COLO668 (cell line): Measurements from ENCODE around the gene HOMER2.
"Not testable (repeated sequence)": the region's sequence is repeated elsewhere in the genome, so short reads cannot be mapped to it uniquely, and the experiment has no call there.

ENCODE experiments used
- DNase-seq: peaks from one replicate; lab custom pipeline; 2025; ENCODE audit not compliant: unreplicated experiment; lab: John Stamatoyannopoulos, UW

Gene HOMER2

DNA sequence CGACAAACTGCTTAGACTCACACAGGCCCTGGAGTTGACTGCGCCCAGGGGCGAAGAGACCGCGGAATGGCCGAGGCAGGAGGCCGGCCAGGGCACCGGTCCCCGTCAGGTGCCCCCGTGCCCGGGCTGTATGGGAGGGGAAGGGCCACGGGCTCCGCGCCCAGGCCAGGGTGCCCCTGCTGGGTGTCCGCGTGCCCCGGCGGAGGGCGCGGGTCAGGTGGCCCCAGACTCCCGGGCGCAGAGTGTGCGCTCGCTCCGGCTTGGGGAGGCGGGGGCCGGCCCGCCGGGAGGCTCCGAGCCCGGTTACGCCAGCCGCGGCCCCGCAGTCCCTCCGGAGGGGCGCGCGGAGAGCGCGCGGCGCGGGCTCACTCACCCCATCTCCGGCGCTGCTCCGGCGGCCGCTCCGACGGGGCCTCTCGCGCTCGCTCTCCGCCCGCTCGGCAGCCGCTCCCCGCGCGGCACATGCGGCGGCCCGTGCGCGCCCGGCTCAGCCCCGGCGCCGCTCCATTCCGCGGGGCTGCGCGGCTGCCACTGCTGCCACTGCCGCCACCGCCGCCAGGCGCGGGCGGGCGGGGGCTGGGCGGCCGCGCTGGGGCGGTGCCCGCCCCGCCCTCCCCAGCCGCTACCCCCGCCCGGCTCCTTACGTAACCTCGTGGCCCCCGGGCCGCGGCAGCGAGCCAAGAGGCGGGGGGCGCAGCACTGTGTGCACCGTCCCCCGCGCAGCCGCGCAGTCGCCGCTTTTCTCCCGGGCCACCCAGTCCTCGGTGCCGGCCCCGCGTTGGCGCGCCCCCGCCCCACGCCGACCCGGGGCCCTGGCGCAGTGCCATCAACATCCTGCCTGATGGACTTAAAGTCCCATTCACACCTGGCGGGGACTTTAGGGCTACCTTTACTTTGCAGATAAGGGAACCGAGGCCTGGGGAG lies at the start of gene HOMER2:
TSS of gene HOMER2 (minus strand) at position 563 of the 924 bp plus-strand sequence. CDS start at position 378, 185 bp downstream.
- DNase-seq, result peak; percentile 66

DNA sequence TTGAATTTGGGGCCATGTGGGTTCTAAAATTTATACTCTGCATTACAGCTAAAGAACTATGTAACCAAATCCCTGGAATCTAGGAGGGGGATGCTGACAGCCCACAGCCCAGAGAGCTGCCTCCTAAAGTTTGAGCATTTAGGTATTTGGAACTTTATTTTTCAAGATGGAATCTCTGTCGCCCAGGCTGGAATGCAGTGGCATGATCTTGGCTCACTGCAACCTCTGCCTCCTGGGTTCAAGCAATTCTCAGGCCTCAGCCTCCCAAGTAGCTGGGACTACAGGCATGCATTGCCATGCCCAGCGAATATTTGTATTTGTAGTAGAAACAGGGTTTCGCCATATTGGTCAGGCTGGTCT lies 48.1 kb upstream of the HOMER2 start:
- DNase-seq, result not testable (repeated sequence)

DNA sequence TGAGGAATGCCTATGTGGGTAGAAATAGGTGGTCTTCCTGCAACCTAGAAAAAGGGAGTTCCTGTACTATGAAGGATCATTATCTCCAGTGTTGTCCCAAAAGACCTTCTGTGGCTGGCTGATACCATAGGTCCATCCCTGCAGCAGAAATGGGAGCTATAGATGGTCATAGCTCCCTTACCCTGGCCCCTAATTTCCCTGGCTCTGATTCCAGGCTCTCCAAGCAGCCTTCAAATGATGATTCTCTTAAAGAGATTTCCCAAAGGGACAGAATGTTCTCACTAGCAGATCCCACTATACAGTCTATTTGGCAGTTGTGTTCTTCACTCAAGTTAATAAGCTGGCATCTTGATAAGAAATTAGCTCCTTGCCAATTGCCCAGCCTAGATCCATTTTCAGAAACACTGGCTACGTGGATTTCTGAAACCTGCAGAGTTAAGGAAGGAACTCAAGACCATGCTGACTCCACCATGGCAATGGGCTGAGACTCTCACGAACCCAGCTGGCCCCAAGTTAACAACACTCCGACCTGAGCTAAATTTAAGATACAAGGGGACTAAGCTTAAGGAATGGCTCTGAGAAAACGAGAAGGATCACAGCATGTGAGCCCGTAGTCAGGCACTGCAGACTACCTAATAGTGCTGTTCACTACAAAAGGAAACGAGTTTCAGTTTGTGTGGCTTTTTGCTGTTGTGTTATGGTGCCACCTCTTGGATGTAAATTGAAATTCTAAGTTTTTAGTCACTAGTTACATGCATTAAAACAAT lies 47.6 kb upstream of the HOMER2 start:
- no peak for DNase-seq

DNA sequence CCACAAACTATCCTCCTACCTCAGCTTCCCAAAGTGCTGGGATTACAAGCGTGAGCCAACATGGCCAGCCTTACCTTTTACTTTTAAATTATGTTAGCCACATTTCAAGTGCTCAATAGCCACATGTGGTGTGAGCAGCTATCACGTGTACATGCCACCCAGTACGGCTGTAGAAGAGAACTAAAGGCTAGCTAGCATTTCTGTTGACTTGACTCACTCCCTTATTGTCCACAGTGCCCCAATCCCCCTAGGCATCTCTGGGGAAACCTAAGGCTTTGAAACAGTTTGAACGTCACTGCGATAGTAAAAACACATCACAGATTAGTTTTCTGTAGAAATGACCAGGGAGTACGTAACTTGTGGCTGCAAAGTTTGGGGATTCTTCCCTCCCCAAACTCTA lies 46.9 kb upstream of the HOMER2 start:
- no peak for DNase-seq

DNA sequence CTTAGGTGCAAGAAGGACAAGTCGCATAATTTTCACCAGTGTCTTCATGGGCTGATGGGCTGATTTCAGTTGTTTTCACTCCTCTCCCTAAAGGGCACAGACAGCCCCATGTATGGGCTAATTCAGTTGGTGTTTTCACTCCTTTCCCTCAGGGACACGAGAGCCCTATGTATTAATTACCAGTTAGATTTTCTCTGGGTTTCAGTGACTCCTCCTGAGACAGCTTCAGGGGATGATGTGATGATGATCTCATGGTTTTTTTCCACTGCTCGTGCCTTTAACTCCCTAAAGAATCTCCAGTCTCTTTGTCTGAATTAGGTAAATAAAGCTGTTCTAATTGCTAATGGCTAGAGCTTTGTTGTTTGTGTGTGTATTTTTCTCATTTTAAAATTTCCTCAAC lies 43.4 kb upstream of the HOMER2 start:
- no peak for DNase-seq

DNA sequence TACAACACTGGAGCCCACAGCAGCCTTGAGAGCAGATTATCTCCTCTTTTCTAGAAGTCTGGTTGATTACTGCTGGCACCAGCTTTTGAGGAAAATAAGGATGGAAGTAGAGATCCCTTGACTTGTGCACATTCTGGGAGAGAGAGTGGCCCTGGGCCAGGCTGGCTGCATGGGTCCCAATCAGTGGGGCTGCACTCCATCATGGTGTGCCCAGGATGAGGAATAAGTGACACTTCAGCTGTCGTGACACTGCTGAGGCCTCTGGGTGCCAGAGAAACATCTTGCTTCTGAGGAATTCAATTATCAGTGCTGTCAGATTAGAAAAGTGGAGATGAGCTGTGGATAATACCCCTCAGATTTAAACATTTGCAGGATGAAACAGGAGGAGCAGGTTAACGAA lies 42.6 kb upstream of the HOMER2 start:
- DNase-seq, result no peak

DNA sequence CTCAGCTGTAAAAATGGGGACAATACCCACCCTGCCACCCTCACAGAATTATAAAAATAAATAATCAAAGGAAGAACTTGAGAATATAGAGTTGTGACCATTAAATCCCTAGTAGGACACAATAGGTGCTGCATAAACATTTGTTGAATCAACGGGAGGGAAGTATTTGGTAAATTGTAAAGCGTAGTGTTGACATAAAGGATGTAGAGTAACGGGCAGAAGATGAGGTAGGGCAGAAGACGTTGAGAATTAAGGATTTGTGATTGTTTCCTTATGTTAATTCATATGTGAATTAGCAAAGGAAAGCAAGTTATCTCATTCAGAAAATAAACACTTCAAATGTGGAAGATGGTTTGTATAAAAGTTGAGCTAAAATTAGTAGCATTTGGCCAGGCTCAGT lies 40.6 kb upstream of the HOMER2 start:
- no peak for DNase-seq

DNA sequence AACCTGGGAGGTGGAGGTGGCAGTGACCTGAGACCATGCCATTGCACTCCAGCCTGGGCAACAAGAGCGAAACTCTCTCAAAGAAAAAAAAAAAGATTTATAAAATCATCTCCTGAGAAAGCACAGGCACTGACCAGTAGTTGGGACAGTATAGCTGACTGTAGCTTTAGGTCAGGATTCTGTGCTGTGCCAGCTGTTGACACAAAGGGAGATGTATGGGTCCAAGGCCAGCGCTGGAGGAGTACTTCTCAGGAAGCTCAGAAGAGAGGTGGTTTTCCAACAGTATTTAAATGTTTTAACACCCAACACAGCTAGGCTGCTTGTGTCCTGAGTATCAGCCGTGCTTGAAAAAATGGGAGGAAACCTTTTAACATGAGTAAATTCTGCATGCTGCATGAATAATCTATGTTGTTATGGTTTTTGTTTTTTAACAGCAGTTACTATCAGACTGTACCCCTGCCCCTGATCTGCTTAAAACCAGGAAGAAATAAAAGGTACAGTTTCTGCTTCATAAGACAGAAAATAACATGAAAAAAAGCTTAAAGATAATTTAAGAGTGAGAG lies 40.0 kb upstream of the HOMER2 start:
- no peak for DNase-seq

DNA sequence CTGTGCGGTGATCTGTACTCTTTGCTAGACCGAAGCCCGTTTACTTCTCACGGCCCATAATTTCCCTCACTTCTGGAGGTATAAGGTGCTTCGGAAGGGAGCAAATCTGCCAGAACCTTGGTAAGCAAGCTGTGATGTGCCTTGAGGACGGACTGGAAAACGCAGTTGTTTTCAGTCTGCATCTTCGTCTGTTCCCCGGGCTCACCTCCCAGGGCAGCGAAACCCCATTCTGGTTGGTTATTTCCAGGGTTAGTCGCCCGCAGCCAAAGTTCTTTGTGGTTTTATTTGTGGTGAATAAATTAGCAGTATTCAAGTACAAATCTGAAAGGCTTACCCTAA lies 33.9 kb upstream of the HOMER2 start:
- peak; percentile 28 for DNase-seq

DNA sequence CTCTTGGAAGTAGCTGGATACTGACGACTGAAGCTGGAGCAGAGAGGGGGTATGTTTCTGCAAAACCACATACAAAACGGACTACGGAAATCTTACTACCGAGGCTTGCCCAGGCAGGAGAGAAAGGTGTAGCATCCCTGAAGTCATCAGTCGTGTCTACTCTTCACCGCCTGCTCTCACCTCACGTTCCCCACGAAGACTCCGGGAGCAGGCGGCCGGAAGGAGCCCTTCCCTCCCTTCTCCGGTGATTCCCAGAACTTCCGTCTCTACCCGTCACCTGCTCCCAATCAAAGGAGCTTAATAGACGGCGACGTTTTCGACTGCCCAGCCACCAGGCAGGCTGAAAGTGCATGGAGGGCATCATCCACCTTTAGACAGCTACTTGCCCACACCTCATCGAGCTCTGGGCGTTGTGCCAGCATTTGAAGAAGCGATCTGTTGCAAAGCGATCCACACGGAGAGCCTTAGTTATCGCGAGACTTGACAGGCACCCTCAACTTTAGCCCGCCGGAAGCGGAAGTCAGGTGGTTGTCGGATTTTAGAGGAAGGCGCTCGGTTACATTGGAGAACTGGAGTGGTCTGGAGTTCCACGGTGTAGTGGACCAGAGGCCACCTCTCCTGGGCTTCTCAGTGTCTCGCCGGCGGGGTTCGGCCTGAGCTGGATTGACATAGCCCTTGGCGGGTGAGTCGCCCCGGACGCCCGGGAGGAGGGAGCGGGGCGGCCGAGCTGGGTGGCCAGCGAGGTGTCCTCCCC lies 33.3 kb upstream of the HOMER2 start, which contains the start of gene RAMAC:
TSS of gene RAMAC (plus strand) at position 523 of the 754 bp plus-strand sequence. CDS start 2,809 bp downstream, outside the sequence.
- peak; percentile 94 for DNase-seq

DNA sequence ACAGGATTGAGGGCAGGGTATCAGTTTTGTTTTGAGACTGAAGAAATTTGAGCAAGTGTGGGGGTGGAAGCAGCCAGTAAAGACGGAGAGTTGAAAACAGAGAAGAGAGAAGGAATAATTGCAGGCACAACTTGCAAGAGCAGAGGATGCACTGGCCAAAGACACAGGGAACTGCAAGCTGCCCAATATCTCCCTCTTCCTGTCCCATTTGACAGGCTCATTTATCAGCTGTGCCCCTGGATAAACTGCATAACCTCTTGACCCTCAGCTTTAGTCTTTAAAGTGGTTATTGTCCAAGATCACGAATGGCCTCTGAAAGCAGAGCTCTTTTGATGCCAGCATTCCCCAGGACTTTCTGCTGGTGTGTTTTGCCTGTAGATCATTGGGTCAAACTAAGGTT lies 28.5 kb upstream of the HOMER2 start:
- no peak for DNase-seq

DNA sequence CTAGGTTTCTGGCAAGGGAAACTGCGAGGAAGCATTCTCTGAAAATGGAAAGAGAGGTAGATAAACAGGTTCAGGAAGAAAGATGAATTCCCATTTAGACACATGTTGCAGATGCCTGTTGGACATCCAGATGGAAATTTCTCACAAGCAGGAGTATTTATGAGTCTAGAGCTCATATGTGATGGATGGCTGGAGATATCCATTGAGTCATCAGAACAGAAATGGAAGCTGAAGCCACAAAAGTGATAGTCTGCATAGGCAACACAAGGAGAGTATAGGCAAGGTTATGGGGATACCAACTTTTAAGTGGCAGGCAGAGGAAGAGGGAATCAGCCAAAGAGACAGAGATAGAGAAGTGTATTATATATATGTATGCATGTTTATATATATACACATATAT lies 27.2 kb upstream of the HOMER2 start:
- no peak for DNase-seq

DNA sequence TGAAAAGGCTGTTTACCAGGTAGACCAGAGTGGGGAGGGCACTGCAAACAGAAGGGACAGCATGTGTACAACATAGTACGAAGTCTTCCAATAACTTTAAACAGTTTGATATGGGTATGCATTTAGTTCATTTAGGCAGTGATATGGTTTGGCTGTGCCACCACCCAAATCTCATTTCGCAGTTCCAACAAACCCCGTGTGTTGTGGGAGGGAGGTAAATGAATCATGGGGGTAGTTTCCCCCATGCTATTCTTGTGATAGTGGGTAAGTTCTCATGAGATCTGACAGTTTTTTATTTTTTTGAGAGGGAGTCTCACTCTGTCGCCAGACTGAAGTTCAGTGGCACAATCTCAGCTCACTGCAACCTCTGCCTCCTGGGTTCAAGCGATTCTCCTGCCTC lies 25.9 kb upstream of the HOMER2 start:
- no peak for DNase-seq

DNA sequence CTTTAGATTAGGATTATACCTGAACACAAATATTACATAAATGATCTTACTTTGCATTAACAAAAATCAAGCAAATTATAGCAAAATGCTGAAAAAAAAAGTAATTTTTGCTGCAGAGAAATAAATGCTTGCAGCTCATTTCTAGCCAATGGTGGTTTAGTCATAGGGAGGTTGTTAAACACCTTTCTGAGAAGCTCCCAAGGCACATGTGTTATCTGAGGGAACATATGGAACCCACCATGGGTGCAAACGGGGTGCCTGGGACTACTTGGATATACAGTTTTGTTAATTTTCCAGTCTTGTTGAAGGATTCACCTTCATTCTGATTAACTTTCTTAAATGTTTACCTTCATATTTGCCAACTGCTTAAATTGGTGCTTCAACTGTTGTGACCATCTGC lies 24.6 kb upstream of the HOMER2 start:
- no peak for DNase-seq

DNA sequence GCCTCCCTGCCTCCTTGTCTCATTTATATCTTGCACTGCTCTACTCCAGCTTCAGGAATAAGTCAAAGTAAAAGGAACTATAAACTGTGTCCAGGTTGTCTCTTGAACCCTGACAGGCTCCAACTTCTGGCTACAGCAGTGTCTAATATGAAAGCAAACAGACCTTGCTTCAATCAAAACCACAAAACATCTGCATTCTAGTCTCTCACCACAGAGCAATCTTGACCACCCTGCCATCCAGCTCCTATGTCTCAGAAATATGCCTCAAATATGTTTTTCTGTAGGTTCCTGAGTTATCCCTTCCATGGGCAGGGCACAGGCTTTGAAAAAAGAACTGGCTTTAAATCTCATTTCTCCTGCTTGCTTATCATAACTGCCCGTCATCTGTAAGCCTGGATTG lies 20.5 kb upstream of the HOMER2 start:
- no peak for DNase-seq

DNA sequence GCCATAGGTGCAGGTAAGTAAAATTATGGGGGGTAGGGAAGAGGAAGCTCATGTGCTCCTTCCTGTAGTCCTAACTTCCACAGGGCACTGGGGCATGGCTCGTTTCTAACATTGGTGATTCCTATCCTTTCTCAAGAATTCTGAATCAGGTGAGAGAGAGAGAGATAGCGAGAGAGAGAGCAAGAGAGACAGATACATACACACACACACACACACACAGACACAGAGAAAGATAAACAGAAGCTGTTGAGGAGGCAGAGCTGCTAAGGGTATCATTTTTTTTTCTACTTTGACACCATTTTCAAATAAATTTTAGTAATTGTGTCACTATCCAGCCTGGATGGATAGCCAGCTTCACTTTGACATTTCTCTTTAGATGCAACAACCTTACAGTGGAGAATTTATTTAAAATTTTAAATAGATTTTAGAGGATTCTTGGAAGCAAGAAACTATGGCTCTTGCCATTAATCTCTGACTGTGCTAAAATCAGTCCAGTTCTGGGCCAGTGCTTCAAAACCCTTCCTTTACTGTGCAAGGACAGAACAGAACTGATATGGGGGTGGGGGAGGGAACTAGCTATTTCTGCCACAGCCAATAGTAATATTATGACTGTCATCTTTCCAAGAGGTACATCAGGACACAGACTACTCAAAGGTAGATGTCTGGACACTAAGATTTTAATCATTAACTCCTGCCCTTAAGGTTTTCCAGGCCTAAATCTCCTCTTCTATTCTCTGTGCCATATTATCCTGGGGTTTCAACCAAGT lies 18.9 kb upstream of the HOMER2 start:
- no peak for DNase-seq

DNA sequence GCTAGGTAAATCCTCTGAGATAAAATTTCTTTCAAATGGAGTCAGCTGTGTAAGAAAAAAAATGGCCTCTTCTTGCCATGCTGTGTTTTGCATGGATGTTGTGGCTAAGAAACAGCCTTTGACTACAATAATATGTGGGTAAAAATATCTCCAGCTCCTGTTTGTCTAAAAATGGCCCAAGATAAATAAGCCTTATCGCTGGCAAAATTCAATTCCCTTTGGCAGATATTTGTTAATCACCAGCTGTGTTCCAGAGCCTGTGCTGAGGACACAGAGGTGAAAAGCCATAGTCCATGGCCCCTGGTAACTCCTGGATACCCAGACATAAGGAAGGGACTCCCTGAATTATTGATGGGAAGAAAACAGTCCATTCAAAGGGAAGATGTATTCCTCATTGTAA lies 18.2 kb upstream of the HOMER2 start:
- no peak for DNase-seq

DNA sequence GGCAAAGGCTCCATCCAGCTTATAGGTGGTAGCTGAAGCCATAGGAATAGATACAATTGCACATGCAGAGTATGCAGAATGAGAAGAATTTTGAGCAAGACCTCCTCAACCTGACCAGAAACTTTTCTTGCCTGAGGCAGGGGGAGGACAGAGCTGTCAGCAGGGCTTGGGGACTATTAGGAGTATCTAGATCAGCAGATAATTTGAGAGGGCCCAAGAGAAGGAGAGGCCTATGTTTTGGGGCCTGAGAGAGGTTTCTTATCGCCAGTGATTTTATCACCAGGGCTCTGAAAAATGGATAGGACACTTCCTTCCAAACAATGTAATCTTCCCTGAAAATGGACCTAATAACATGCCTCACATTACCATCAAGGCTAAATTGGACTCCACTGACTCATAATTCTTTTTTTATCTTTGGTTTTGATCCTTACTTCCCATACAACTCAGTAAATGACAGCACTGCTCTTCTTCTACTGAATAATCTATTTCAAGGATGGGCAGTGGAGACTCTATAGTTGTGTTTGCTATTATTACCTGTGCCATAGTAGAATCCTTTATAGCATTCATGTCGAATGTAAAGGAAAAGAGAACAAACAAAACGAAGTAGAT lies 17.7 kb upstream of the HOMER2 start:
- DNase-seq, result no peak

DNA sequence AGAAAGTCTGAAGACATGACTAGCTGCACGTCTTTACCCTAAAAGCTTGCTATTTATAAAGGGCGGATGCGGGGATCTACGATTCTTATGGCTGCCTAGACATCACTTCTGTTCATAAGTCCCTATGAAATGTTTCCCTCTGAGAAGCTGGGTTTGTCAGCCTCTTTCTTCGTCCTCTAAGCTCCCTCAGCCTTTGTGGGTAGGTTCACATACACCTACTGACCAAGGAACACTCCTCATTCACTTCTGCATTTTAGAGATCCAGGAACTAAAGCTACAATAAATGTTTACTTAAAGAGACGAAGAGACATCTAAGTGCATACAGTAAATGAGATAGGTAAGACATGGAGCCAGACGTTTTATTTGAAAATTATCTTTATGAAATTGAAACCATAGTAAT lies 16.8 kb upstream of the HOMER2 start:
- DNase-seq, result no peak

DNA sequence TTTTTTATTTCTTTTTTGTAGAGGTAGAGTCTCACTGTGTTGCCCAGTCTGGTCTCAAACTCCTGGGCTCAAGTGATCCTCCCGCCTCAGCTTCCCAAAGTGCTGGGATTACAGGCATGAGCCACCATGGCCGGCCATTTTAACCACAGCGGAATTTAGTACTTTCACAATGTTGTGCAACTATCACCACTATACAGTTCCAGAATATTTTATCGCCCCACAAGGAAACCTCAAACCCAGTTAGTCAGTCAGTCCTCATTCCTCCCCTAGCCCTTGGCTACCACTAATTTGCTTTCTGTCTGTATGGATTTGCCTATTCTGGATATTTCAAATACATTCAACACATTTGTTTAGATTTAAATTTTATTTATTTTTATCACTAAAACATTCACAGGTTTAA lies 15.5 kb upstream of the HOMER2 start:
- DNase-seq, result no peak
